Measurements from ENCODE around the gene FN1. TPM values are rescaled to one million over a fixed set of nuclear protein-coding genes. Genes with fewer than 3 reads are reported as not detected.

Gene FN1
- total and polyA plus RNA-seq, 2 of the 8 experiments (the other 6 are each of a cell fraction or from before 2014, with no cell fraction given): 42.9 to 109 TPM

DNA sequence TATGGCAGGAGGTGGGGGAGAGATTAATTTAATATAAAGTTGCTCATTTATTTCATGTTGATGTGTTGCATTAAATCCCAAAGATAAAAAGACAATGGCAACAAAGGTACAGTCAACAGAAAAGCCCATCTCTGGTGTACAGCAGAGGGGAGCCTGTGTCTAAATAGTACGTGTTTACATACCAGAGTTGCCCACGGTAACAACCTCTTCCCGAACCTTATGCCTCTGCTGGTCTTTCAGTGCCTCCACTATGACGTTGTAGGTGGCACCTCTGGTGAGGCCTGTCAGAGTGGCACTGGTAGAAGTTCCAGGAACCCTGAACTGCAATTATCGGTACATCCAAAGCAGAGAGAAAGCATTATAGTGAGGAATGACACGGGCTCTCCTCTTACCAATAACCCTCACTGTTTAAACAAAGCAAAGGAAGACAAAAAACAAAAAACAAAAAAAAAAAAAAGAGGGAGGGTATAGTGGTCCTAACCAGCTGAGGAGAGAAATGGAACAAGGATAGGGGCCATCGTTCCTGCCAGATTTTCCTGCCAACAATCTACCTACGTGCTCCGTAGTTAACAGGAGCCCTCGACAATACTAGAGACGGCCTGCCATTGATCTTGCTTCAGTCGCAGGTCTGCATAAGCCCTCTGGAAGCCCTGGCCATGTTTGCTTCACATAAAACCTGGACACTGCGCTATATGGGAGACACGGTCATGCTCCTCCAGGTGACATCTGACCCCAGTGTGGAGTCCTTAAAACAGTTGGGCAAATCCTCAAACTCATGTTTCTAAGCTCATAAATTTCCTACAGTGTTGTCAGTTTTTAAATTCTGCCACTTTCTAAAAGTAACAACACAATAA, 65.5 kb downstream of the FN1 start (continued):
- TF ChIP-seq GTF2F1 (IDR thresholded peaks at IDR 0.05; ENCODE audit: borderline replicate concordance, low read depth, low read length) (no peak), CBX5 (IDR thresholded peaks at IDR 0.05; ENCODE audit: low read depth, low read length) (no peak), FOSL1 (IDR thresholded peaks at IDR 0.05; ENCODE audit: insufficient read depth, low read depth, low read length) (no peak), SIRT6 (IDR thresholded peaks at IDR 0.05; ENCODE audit: low read length) (no peak), CEBPB (IDR thresholded peaks at IDR 0.05; ENCODE audit: low read depth, low read length) (no peak), SUZ12 (IDR thresholded peaks at IDR 0.05; ENCODE audit: low read length) (no peak), CHD2 (IDR thresholded peaks at IDR 0.05; ENCODE audit: low read length) (no peak), POU5F1 (IDR thresholded peaks at IDR 0.05; ENCODE audit: low read depth, low read length) (no peak)
- TF ChIP-seq, protein P1, sequence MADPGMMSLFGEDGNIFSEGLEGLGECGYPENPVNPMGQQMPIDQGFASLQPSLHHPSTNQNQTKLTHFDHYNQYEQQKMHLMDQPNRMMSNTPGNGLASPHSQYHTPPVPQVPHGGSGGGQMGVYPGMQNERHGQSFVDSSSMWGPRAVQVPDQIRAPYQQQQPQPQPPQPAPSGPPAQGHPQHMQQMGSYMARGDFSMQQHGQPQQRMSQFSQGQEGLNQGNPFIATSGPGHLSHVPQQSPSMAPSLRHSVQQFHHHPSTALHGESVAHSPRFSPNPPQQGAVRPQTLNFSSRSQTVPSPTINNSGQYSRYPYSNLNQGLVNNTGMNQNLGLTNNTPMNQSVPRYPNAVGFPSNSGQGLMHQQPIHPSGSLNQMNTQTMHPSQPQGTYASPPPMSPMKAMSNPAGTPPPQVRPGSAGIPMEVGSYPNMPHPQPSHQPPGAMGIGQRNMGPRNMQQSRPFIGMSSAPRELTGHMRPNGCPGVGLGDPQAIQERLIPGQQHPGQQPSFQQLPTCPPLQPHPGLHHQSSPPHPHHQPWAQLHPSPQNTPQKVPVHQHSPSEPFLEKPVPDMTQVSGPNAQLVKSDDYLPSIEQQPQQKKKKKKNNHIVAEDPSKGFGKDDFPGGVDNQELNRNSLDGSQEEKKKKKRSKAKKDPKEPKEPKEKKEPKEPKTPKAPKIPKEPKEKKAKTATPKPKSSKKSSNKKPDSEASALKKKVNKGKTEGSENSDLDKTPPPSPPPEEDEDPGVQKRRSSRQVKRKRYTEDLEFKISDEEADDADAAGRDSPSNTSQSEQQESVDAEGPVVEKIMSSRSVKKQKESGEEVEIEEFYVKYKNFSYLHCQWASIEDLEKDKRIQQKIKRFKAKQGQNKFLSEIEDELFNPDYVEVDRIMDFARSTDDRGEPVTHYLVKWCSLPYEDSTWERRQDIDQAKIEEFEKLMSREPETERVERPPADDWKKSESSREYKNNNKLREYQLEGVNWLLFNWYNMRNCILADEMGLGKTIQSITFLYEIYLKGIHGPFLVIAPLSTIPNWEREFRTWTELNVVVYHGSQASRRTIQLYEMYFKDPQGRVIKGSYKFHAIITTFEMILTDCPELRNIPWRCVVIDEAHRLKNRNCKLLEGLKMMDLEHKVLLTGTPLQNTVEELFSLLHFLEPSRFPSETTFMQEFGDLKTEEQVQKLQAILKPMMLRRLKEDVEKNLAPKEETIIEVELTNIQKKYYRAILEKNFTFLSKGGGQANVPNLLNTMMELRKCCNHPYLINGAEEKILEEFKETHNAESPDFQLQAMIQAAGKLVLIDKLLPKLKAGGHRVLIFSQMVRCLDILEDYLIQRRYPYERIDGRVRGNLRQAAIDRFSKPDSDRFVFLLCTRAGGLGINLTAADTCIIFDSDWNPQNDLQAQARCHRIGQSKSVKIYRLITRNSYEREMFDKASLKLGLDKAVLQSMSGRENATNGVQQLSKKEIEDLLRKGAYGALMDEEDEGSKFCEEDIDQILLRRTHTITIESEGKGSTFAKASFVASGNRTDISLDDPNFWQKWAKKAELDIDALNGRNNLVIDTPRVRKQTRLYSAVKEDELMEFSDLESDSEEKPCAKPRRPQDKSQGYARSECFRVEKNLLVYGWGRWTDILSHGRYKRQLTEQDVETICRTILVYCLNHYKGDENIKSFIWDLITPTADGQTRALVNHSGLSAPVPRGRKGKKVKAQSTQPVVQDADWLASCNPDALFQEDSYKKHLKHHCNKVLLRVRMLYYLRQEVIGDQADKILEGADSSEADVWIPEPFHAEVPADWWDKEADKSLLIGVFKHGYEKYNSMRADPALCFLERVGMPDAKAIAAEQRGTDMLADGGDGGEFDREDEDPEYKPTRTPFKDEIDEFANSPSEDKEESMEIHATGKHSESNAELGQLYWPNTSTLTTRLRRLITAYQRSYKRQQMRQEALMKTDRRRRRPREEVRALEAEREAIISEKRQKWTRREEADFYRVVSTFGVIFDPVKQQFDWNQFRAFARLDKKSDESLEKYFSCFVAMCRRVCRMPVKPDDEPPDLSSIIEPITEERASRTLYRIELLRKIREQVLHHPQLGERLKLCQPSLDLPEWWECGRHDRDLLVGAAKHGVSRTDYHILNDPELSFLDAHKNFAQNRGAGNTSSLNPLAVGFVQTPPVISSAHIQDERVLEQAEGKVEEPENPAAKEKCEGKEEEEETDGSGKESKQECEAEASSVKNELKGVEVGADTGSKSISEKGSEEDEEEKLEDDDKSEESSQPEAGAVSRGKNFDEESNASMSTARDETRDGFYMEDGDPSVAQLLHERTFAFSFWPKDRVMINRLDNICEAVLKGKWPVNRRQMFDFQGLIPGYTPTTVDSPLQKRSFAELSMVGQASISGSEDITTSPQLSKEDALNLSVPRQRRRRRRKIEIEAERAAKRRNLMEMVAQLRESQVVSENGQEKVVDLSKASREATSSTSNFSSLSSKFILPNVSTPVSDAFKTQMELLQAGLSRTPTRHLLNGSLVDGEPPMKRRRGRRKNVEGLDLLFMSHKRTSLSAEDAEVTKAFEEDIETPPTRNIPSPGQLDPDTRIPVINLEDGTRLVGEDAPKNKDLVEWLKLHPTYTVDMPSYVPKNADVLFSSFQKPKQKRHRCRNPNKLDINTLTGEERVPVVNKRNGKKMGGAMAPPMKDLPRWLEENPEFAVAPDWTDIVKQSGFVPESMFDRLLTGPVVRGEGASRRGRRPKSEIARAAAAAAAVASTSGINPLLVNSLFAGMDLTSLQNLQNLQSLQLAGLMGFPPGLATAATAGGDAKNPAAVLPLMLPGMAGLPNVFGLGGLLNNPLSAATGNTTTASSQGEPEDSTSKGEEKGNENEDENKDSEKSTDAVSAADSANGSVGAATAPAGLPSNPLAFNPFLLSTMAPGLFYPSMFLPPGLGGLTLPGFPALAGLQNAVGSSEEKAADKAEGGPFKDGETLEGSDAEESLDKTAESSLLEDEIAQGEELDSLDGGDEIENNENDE (IDR thresholded peaks at IDR 0.05; ENCODE audit: insufficient replicate concordance, low read length): no peak
